HepG2 (cell line): ENCODE results near the gene OSBPL2. TPM values are rescaled to one million over a fixed set of nuclear protein-coding genes. Genes with fewer than 3 reads are reported as not detected.

Experiments used
- FOXK1 ChIP-seq: sonication (generic); formaldehyde crosslinking; IDR thresholded peaks from 2 replicates; pipeline ENCODE4 v1.4.0; 2020; ENCODE audit warnings: low read depth, missing genetic modification reagents, borderline replicate concordance
- GPBP1L1 ChIP-seq: sonication (generic); formaldehyde crosslinking; IDR thresholded peaks from 2 replicates; pipeline ENCODE4 v1.5.0; 2020; ENCODE audit warnings: mild to moderate bottlenecking, missing genetic modification reagents
- KLF16 ChIP-seq, 2 experiments: sonication (generic) in 1 of 2; formaldehyde crosslinking in 1 of 2; IDR thresholded peaks; 2 replicates each; pipeline versions ENCODE4 v1.6.1 to v1.8.0; 2016 to 2023; ENCODE audit warnings: missing genetic modification reagents in 2 of 2, missing compliant biosample characterization in 1 of 2
- KLF6 ChIP-seq: IDR thresholded peaks from 2 replicates; pipeline ENCODE4 v1.8.0; 2016; ENCODE audit warnings: missing biosample characterization, missing genetic modification reagents
- LCORL ChIP-seq, 2 experiments: fragments of 450-650 bp in 1 of 2; sonication (generic) in 1 of 2; formaldehyde crosslinking in 1 of 2; IDR thresholded peaks; 2 replicates each; pipeline versions ENCODE4 v1.5.0 to v1.6.1; 2017 to 2020; ENCODE audit warnings: antibody characterized with exemption in 1 of 2, missing genetic modification reagents in 1 of 2
- NBN ChIP-seq: fragments of 450-650 bp; conservative IDR thresholded peaks from 2 replicates; pipeline ENCODE4 v1.6.1; 2017
- REXO4 ChIP-seq: sonication (generic); formaldehyde crosslinking; IDR thresholded peaks from 2 replicates; pipeline ENCODE4 v1.8.0; 2022; ENCODE audit warnings: missing genetic modification reagents, mild to moderate bottlenecking, borderline replicate concordance
- SNRNP70 ChIP-seq: fragments of 200-400 bp; formaldehyde crosslinking; IDR thresholded peaks from 2 replicates; pipeline ENCODE4 v1.6.1; 2017; ENCODE audit warnings: mild to moderate bottlenecking, low read depth, low read length, moderate library complexity
- TOPORS ChIP-seq: sonication (generic); formaldehyde crosslinking; IDR thresholded peaks from 2 replicates; pipeline ENCODE4 v1.8.0; 2023; ENCODE audit warnings: mild to moderate bottlenecking, missing genetic modification reagents
- YEATS4 ChIP-seq: sonication (generic); formaldehyde crosslinking; IDR thresholded peaks from 2 replicates; pipeline ENCODE4 v1.4.0; 2020; ENCODE audit warnings: missing genetic modification reagents, borderline replicate concordance
- ZBTB21 ChIP-seq: sonication (generic); formaldehyde crosslinking; IDR thresholded peaks from 2 replicates; pipeline ENCODE4 v1.4.0; 2020; ENCODE audit warnings: missing genetic modification reagents
- ZFP82 ChIP-seq: sonication (generic); formaldehyde crosslinking; IDR thresholded peaks from 2 replicates; pipeline ENCODE4 v1.5.1; 2020; ENCODE audit warnings: mild to moderate bottlenecking, missing genetic modification reagents, borderline replicate concordance
- ZNF296 ChIP-seq: sonication (generic); formaldehyde crosslinking; conservative IDR thresholded peaks from 2 replicates; pipeline ENCODE4 v1.5.0; 2020; ENCODE audit warnings: mild to moderate bottlenecking, missing genetic modification reagents
- ZNF30 ChIP-seq: sonication (generic); formaldehyde crosslinking; IDR thresholded peaks from 2 replicates; pipeline ENCODE4 v1.5.0; 2020; ENCODE audit warnings: mild to moderate bottlenecking, missing genetic modification reagents
- ZNF552 ChIP-seq: sonication (generic); formaldehyde crosslinking; IDR thresholded peaks from 2 replicates; pipeline ENCODE4 v1.9.0; 2022; ENCODE audit warnings: missing genetic modification reagents, mild to moderate bottlenecking, borderline replicate concordance
- ZNF564 ChIP-seq: sonication (generic); formaldehyde crosslinking; IDR thresholded peaks from 2 replicates; pipeline ENCODE4 v1.8.1; 2023; ENCODE audit warnings: mild to moderate bottlenecking, missing genetic modification reagents
- ZSCAN9 ChIP-seq: IDR thresholded peaks from 2 replicates; pipeline ENCODE4 v1.6.1; 2016; ENCODE audit warnings: borderline replicate concordance
- polyA plus RNA-seq, 8 experiments: library from polyadenylated mRNA; depleted of rRNA in 3 of 8; stranded (reverse) in 7 of 8; unstranded in 1 of 8; fragments of >200 nt; fragmentation: Illumina TruSeq in 4 of 8; extraction: Trizol in 4 of 8; gene quantifications; 2 replicates each; pipeline versions ENCODE4 v1.2.1 to v1.2.3, GENCODE V29; 2011 to 2016; ENCODE audit warnings: low read depth in 4 of 8, missing spikeins in 1 of 8, mixed read lengths in 1 of 8; ENCODE audit not compliant: insufficient read depth in 1 of 8
- total RNA-seq, 5 experiments: library from RNA; depleted of rRNA; stranded (reverse); fragments of >200 nt; fragmentation: Illumina TruSeq; extraction: Trizol; gene quantifications; 2 replicates each; pipeline ENCODE4 v1.2.3, GENCODE V29; 2016; ENCODE audit warnings: low read depth in 1 of 5
- TF ChIP-seq, protein P1 (sequence below): sonication (generic); formaldehyde crosslinking; IDR thresholded peaks from 2 replicates; pipeline ENCODE4 v1.9.0; 2021; ENCODE audit warnings: missing genetic modification reagents, borderline replicate concordance
- TF ChIP-seq, protein P2 (sequence below): sonication (generic); formaldehyde crosslinking; IDR thresholded peaks from 2 replicates; pipeline ENCODE4 v1.4.0; 2020; ENCODE audit warnings: low read depth, mild to moderate bottlenecking, missing genetic modification reagents
- TF ChIP-seq, protein P3 (sequence below): sonication (generic); formaldehyde crosslinking; IDR thresholded peaks from 2 replicates; pipeline ENCODE4 v1.4.0; 2020; ENCODE audit warnings: missing genetic modification reagents, borderline replicate concordance

The OSBPL2 gene
- total and polyA plus RNA-seq, 2 of the 13 experiments (the other 11 are each of a cell fraction or from before 2014, with no cell fraction given) = 18.5 to 37.4 TPM

GRCh38 chr20:62219992-62220665 lies 18.2 kb upstream of the OSBPL2 start, which contains the start of gene HRH3 (continued):
- TF ChIP-seq ZNF30 (CRISPR knock-in tag) = no peak
- no peak; the same call in 1 of the 2 replicates for TF ChIP-seq ZNF296 (CRISPR knock-in tag)
- TF ChIP-seq, protein P1, sequence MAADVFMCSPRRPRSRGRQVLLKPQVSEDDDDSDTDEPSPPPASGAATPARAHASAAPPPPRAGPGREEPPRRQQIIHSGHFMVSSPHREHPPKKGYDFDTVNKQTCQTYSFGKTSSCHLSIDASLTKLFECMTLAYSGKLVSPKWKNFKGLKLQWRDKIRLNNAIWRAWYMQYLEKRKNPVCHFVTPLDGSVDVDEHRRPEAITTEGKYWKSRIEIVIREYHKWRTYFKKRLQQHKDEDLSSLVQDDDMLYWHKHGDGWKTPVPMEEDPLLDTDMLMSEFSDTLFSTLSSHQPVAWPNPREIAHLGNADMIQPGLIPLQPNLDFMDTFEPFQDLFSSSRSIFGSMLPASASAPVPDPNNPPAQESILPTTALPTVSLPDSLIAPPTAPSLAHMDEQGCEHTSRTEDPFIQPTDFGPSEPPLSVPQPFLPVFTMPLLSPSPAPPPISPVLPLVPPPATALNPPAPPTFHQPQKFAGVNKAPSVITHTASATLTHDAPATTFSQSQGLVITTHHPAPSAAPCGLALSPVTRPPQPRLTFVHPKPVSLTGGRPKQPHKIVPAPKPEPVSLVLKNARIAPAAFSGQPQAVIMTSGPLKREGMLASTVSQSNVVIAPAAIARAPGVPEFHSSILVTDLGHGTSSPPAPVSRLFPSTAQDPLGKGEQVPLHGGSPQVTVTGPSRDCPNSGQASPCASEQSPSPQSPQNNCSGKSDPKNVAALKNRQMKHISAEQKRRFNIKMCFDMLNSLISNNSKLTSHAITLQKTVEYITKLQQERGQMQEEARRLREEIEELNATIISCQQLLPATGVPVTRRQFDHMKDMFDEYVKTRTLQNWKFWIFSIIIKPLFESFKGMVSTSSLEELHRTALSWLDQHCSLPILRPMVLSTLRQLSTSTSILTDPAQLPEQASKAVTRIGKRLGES (CRISPR knock-in tag) = no peak; the same call in 1 of the 2 replicates
- TF ChIP-seq, protein P2, sequence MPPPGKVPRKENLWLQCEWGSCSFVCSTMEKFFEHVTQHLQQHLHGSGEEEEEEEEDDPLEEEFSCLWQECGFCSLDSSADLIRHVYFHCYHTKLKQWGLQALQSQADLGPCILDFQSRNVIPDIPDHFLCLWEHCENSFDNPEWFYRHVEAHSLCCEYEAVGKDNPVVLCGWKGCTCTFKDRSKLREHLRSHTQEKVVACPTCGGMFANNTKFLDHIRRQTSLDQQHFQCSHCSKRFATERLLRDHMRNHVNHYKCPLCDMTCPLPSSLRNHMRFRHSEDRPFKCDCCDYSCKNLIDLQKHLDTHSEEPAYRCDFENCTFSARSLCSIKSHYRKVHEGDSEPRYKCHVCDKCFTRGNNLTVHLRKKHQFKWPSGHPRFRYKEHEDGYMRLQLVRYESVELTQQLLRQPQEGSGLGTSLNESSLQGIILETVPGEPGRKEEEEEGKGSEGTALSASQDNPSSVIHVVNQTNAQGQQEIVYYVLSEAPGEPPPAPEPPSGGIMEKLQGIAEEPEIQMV (CRISPR knock-in tag) = 0 out of 2 replicates have a peak, but pooled peaks have one; percentile 39
- TF ChIP-seq NBN = no peak
- TF ChIP-seq ZFP82 = 0 out of 2 replicates have a peak, but pooled peaks have one; percentile 67
- TF ChIP-seq ZBTB21 (CRISPR knock-in tag) = no peak; the same call in 1 of the 2 replicates
- TF ChIP-seq GPBP1L1 = no peak
- peak; percentile 46; the same call in 1 of the 2 replicates for TF ChIP-seq FOXK1
- no peak; the same call in 1 of the 2 replicates for TF ChIP-seq TOPORS (CRISPR knock-in tag)
- TF ChIP-seq YEATS4 (CRISPR knock-in tag) = 0 out of 2 replicates have a peak, but pooled peaks have one; percentile 37
- no peak for TF ChIP-seq LCORL (IDR thresholded peaks at IDR 0.05)
- TF ChIP-seq LCORL (CRISPR knock-in tag; IDR thresholded peaks at IDR 0.05) = no peak
- TF ChIP-seq REXO4 = no peak
- TF ChIP-seq SNRNP70 = no peak
- TF ChIP-seq ZNF552 (CRISPR knock-in tag) = no peak
- peak in 1 of 2 experiments; percentile 77; a peak in 1 of 4 replicates for TF ChIP-seq KLF16 (CRISPR knock-in tag; IDR thresholded peaks at IDR 0.05)
- TF ChIP-seq KLF6 (CRISPR knock-in tag) = peak; percentile 81; the same call in 1 of the 2 replicates
- peak; percentile 89; the same call in 1 of the 2 replicates for TF ChIP-seq ZNF564 (CRISPR knock-in tag)
- TF ChIP-seq, protein P3, sequence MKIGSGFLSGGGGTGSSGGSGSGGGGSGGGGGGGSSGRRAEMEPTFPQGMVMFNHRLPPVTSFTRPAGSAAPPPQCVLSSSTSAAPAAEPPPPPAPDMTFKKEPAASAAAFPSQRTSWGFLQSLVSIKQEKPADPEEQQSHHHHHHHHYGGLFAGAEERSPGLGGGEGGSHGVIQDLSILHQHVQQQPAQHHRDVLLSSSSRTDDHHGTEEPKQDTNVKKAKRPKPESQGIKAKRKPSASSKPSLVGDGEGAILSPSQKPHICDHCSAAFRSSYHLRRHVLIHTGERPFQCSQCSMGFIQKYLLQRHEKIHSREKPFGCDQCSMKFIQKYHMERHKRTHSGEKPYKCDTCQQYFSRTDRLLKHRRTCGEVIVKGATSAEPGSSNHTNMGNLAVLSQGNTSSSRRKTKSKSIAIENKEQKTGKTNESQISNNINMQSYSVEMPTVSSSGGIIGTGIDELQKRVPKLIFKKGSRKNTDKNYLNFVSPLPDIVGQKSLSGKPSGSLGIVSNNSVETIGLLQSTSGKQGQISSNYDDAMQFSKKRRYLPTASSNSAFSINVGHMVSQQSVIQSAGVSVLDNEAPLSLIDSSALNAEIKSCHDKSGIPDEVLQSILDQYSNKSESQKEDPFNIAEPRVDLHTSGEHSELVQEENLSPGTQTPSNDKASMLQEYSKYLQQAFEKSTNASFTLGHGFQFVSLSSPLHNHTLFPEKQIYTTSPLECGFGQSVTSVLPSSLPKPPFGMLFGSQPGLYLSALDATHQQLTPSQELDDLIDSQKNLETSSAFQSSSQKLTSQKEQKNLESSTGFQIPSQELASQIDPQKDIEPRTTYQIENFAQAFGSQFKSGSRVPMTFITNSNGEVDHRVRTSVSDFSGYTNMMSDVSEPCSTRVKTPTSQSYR = peak; percentile 75
- peak; percentile 88; the same call in 1 of the 2 replicates for TF ChIP-seq ZSCAN9 (CRISPR knock-in tag)
